Endothelial cell of umbilical vein (primary cell): ENCODE measurements around the gene ASAP2. TPM values are rescaled to one million over a fixed set of nuclear protein-coding genes. Genes with fewer than 3 reads are reported as not detected.

Experiments used
- BruUV-seq: library from RNA; stranded (reverse); fragments of 400-500 nt; replicated peaks from 2 replicates; lab custom pipeline; 2021; lab: Mats Ljungman, UMichigan
- CTCF ChIA-PET: fragments of 300-600, 350-600 bp; sonication (Branson Sonifier 250); formaldehyde crosslinking; loops from one replicate; lab custom pipeline; 2021; ENCODE audit warnings: antibody characterized with exemption, inconsistent platforms; lab: Charles Lee
- POLR2A ChIA-PET: fragments of 300-600, 350-600 bp; sonication (Branson Sonifier 250); formaldehyde crosslinking; loops from one replicate; lab custom pipeline; 2021; ENCODE audit warnings: antibody characterized with exemption, inconsistent platforms; lab: Charles Lee
- DNase-seq: peaks from one replicate; pipeline ENCODE4 v3.0.0-alpha.2; 2011; ENCODE audit warnings: low read depth, low spot score
- FAIRE-seq: peaks from 2 replicates; lab custom pipeline; 2011; peaks lifted over from hg19 to GRCh38; lab: Jason Lieb, UNC
- H2AFZ ChIP-seq: 2 replicates; pipeline ENCODE4 v1.6.0; 2012; ENCODE audit warnings: low read depth, low read length, control low read depth, inconsistent platforms
- H3K27ac ChIP-seq: 2 replicates; pipeline ENCODE4 v1.5.1; 2011; ENCODE audit warnings: low read depth, mild to moderate bottlenecking, control low read depth, low read length, moderate library complexity; ENCODE audit not compliant: insufficient read depth
- H3K27me3 ChIP-seq, 2 experiments: 2 replicates each; pipeline versions ENCODE4 v1.6.0 to v1.6.1; 2011; ENCODE audit warnings: low read length in 2 of 2, mixed read lengths in 1 of 2; ENCODE audit not compliant: control insufficient read depth in 2 of 2, insufficient read depth in 2 of 2
- H3K36me3 ChIP-seq, 2 experiments: 2 replicates in 1 of 2; 3 replicates in 1 of 2; pipeline ENCODE4 v1.5.1; 2011; ENCODE audit warnings: low read length in 2 of 2, mild to moderate bottlenecking in 1 of 2, moderate library complexity in 1 of 2; ENCODE audit not compliant: control insufficient read depth in 2 of 2, insufficient read depth in 2 of 2; ENCODE audit errors: extremely low read depth in 1 of 2
- H3K4me1 ChIP-seq: 3 replicates; pipeline ENCODE4 v1.5.1; 2011; ENCODE audit warnings: mild to moderate bottlenecking, low read length; ENCODE audit not compliant: control insufficient read depth, insufficient read depth; ENCODE audit errors: extremely low read depth
- H3K4me2 ChIP-seq: 2 replicates; pipeline ENCODE4 v1.6.1; 2011; ENCODE audit warnings: low read length, control low read depth, mixed read lengths; ENCODE audit not compliant: insufficient read depth
- H3K4me3 ChIP-seq, 3 experiments: fragments of 200-600 bp in 1 of 3; sonication (generic), shearing (Covaris generic) in 1 of 3; replicated peaks in 1 of 3; 2 replicates each; pipeline ENCODE4 v1.5.1; 2011 to 2016; ENCODE audit warnings: control low read depth in 3 of 3, low read length in 3 of 3, mild to moderate bottlenecking in 2 of 3, inconsistent platforms in 1 of 3, low read depth in 1 of 3, moderate library complexity in 1 of 3; ENCODE audit not compliant: insufficient read depth in 1 of 3
- H3K79me2 ChIP-seq: 2 replicates; pipeline ENCODE4 v1.6.0; 2012; ENCODE audit warnings: low read length, inconsistent platforms; ENCODE audit not compliant: control insufficient read depth, insufficient read depth
- H3K9ac ChIP-seq: replicated peaks from 2 replicates; pipeline ENCODE3; 2011; ENCODE audit warnings: low read length, control low read depth; ENCODE audit not compliant: insufficient read depth; ENCODE audit errors: extremely low read depth
- H3K9me1 ChIP-seq: replicated peaks from 3 replicates; pipeline ENCODE4 v1.6.0; 2011; ENCODE audit warnings: mild to moderate bottlenecking, low read length; ENCODE audit not compliant: control insufficient read depth, insufficient read depth; ENCODE audit errors: extremely low read depth
- H3K9me3 ChIP-seq: replicated peaks from 2 replicates; pipeline ENCODE4 v1.5.1; 2012; ENCODE audit warnings: low read length, inconsistent platforms; ENCODE audit not compliant: control insufficient read depth, insufficient read depth
- H4K20me1 ChIP-seq: replicated peaks from 2 replicates; pipeline ENCODE3; 2011; ENCODE audit warnings: mild to moderate bottlenecking, low read length; ENCODE audit not compliant: control insufficient read depth, insufficient read depth; ENCODE audit errors: extremely low read depth
- CTCF ChIP-seq, 2 donors: IDR thresholded peaks; 1 replicate in 1 of 2; 2 replicates in 1 of 2; pipeline ENCODE4 v1.5.1; 2011; ENCODE audit warnings: low read length in 2 of 2, mild to moderate bottlenecking in 2 of 2, moderate library complexity in 2 of 2, control low read depth in 1 of 2, inconsistent platforms in 1 of 2, low read depth in 1 of 2; ENCODE audit not compliant: insufficient read depth in 1 of 2; ENCODE audit errors: extremely low read depth in 1 of 2
- EZH2 ChIP-seq: IDR thresholded peaks from 2 replicates; pipeline ENCODE4 v1.6.1; 2012; ENCODE audit warnings: borderline replicate concordance, low read depth, mild to moderate bottlenecking, moderate library complexity, low read length, inconsistent platforms; ENCODE audit not compliant: severe bottlenecking
- FOS ChIP-seq: IDR thresholded peaks from 2 replicates; pipeline ENCODE4 v1.6.1; 2011; ENCODE audit warnings: mild to moderate bottlenecking, low read length, moderate library complexity, borderline replicate concordance; ENCODE audit not compliant: insufficient read depth
- GATA2 ChIP-seq: IDR thresholded peaks from 2 replicates; pipeline ENCODE4 v1.7.0; 2011; ENCODE audit warnings: low read depth, mild to moderate bottlenecking, moderate library complexity, mixed read lengths, low read length; ENCODE audit not compliant: insufficient read length, insufficient read depth
- JUN ChIP-seq: IDR thresholded peaks from 2 replicates; pipeline ENCODE4 v1.6.1; 2011; ENCODE audit warnings: borderline replicate concordance, low read depth; ENCODE audit not compliant: insufficient read length, insufficient read depth
- MAX ChIP-seq: IDR thresholded peaks from 2 replicates; pipeline ENCODE4 v1.6.1; 2011; ENCODE audit not compliant: insufficient read depth, insufficient read length
- MYC ChIP-seq: IDR thresholded peaks from one replicate; pipeline ENCODE4 v1.6.1; 2011; ENCODE audit warnings: mild to moderate bottlenecking, low read depth, low read length
- POLR2A ChIP-seq: IDR thresholded peaks from 2 replicates; pipeline ENCODE4 v1.6.1; 2012; ENCODE audit warnings: low read depth, mild to moderate bottlenecking, control low read depth, low read length
- POLR2AphosphoS5 ChIP-seq: IDR thresholded peaks from 2 replicates; pipeline ENCODE4 v1.6.1; 2012; ENCODE audit warnings: low read depth, mild to moderate bottlenecking, control low read depth, low read length, moderate library complexity; ENCODE audit not compliant: insufficient read depth
- dilution Hi-C: fragments of 300-500 bp; cut with MboI; formaldehyde crosslinking; loops from one replicate; pipeline ENCODE4 v1.15.0; 2019; ENCODE audit warnings: low sequenced_read_pairs; ENCODE audit not compliant: extremely low pct_ligation_motif_present
- intact Hi-C: fragments of 100-400 bp; cut with micrococcal nuclease; formaldehyde crosslinking; loops from one replicate; pipeline ENCODE4 v1.10.0; 2022
- polyA plus RNA-seq, 4 experiments: library from polyadenylated mRNA; depleted of rRNA in 3 of 4; stranded (reverse) in 3 of 4; unstranded in 1 of 4; fragments of >200 nt; gene quantifications; 2 replicates each; pipeline versions ENCODE4 v1.2.1 to v1.2.3, GENCODE V29; 2011 to 2012; ENCODE audit warnings: missing spikeins in 1 of 4
- total RNA-seq: library from RNA; stranded (reverse); gene quantifications from 2 replicates; pipeline ENCODE4 v1.2.3, GENCODE V29; 2021

The ASAP2 gene
- total and polyA plus RNA-seq, 2 donors (not counting 3 experiments of a cell fraction or from before 2014, with no cell fraction given): 31.1 to 79.2 TPM

DNA sequence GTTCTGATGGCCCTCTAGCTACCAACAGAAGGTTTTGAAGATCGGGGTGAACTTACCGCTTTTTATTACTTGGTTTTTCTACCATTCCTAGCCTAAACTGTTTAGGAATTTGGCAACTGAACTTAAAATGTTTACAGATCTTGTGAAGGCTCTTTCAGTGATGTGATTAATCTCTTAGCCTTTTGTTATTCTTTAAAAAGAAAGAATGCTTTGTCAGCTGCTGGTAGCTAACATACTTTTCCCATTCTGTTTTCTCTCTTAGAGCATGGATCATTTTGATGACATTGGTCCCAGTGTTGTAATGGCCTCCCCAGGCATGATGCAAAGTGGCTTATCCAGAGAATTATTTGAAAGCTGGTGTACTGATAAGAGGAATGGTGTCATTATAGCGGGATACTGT, 234.9 kb downstream of the ASAP2 start:
- DNase-seq: no peak
- Histone ChIP-seq H3K4me2 (no peak overlapping the region), H3K27me3 (no peaks in the 10 kb centered on the region), H2AFZ (no peak overlapping the region), H3K79me2 (no peaks in the 10 kb centered on the region), H3K36me3 (peaks cover 13 to 15% of the 10 kb centered on the region in 2 experiments), H3K9me3 (no peaks in the 10 kb centered on the region), H4K20me1 (no peaks in the 10 kb centered on the region), H3K27ac (no peak overlapping the region), H3K4me1 (no peaks in the 10 kb centered on the region), H3K9me1 (no peaks in the 10 kb centered on the region), H3K4me3 (no peak overlapping the region), H3K9ac (no peak overlapping the region)
- ChIA-PET POLR2A (no interaction called here), CTCF (interaction anchor here (0.6 to 1.5 kb wide), 2 partner anchors 10 to 270 kb away, joined by 3 to 4 read pairs; no protein-coding TSS in a partner anchor)
- no TSS peak for BruUV-seq
- dilution Hi-C loops: no loop called here
- no peak for FAIRE-seq
- TF ChIP-seq MYC (no peak), POLR2AphosphoS5 (no peak), CTCF (IDR thresholded peaks at IDR 0.05; ENCODE audit: extremely low read depth in 1 of 2, insufficient read depth in 1 of 2, low read depth in 1 of 2, low read length in 2 of 2) (no peak), EZH2 (no peak), JUN (no peak), GATA2 (no peak), MAX (no peak), FOS (no peak), POLR2A (no peak)
- intact Hi-C loops: no loop called here
